Measurements from ENCODE around the gene ATP11A.
"Not testable (repeated sequence)": the region's sequence is repeated elsewhere in the genome, so short reads cannot be mapped to it uniquely, and the experiment has no call there.

Gene ATP11A

GRCh38 chr13:112668924-112669323 lies 20.9 kb upstream of the ATP11A start:
- H3K4me3 ChIP-seq (ENCODE audit: low read length), result no peak overlapping the region
- no peak for DNase-seq (ENCODE audit: low read depth, low spot score)

- H3K4me3 ChIP-seq (ENCODE audit: low read length), result no peak overlapping the region
- DNase-seq (ENCODE audit: low read depth, low spot score), result no peak
These were observed 19.8 kb upstream of the ATP11A start for GRCh38 chr13:112669881-112670499.

- no peak for DNase-seq (ENCODE audit: low read depth, low spot score)
- no peak overlapping the region for H3K4me3 ChIP-seq (ENCODE audit: low read length)
These were observed 19.0 kb upstream of the ATP11A start for GRCh38 chr13:112670864-112671263.

- H3K4me3 ChIP-seq (ENCODE audit: low read length), result no peak overlapping the region
- DNase-seq (ENCODE audit: low read depth, low spot score), result no peak
These were observed 18.5 kb upstream of the ATP11A start for GRCh38 chr13:112671359-112671758.

GRCh38 chr13:112672651-112673284 lies 17.1 kb upstream of the ATP11A start:
- no peak for DNase-seq (ENCODE audit: low read depth, low spot score)
- H3K4me3 ChIP-seq (ENCODE audit: low read length), result no peak overlapping the region

GRCh38 chr13:112674412-112675365 lies 15.1 kb upstream of the ATP11A start:
- no peak for DNase-seq (ENCODE audit: low read depth, low spot score)
- no peak overlapping the region for H3K4me3 ChIP-seq (ENCODE audit: low read length)

GRCh38 chr13:112675366-112675756 lies 14.5 kb upstream of the ATP11A start:
- DNase-seq (ENCODE audit: low read depth, low spot score), result no peak
- H3K4me3 ChIP-seq (ENCODE audit: low read length), result no peak overlapping the region

GRCh38 chr13:112677421-112677962 lies 12.3 kb upstream of the ATP11A start:
- H3K4me3 ChIP-seq (ENCODE audit: low read length); DNase-seq (ENCODE audit: low read depth, low spot score): not testable (repeated sequence)

- H3K4me3 ChIP-seq (ENCODE audit: low read length), result no peak overlapping the region
- DNase-seq (ENCODE audit: low read depth, low spot score), result no peak
These were observed 10.5 kb upstream of the ATP11A start for GRCh38 chr13:112679381-112679780.

GRCh38 chr13:112679932-112680677 lies 9.7 kb upstream of the ATP11A start:
- DNase-seq (ENCODE audit: low read depth, low spot score), result no peak
- no peak overlapping the region for H3K4me3 ChIP-seq (ENCODE audit: low read length)

GRCh38 chr13:112680741-112681360 lies 9.0 kb upstream of the ATP11A start:
- H3K4me3 ChIP-seq (ENCODE audit: low read length), result no peak overlapping the region
- no peak for DNase-seq (ENCODE audit: low read depth, low spot score)

GRCh38 chr13:112683581-112683980 lies 6.3 kb upstream of the ATP11A start:
- no peak overlapping the region for H3K4me3 ChIP-seq (ENCODE audit: low read length)
- no peak for DNase-seq (ENCODE audit: low read depth, low spot score)

- no peak for DNase-seq (ENCODE audit: low read depth, low spot score)
- H3K4me3 ChIP-seq (ENCODE audit: low read length), result no peak overlapping the region
These were observed 5.6 kb upstream of the ATP11A start for GRCh38 chr13:112684071-112684845.

GRCh38 chr13:112685189-112685805 lies 4.5 kb upstream of the ATP11A start:
- not testable (repeated sequence) for DNase-seq (ENCODE audit: low read depth, low spot score); H3K4me3 ChIP-seq (ENCODE audit: low read length)

GRCh38 chr13:112685896-112686295 lies 3.9 kb upstream of the ATP11A start:
- DNase-seq (ENCODE audit: low read depth, low spot score), result no peak
- no peak overlapping the region for H3K4me3 ChIP-seq (ENCODE audit: low read length)

GRCh38 chr13:112686364-112686763 lies 3.5 kb upstream of the ATP11A start:
- DNase-seq (ENCODE audit: low read depth, low spot score), result no peak
- H3K4me3 ChIP-seq (ENCODE audit: low read length), result no peak overlapping the region

- DNase-seq (ENCODE audit: low read depth, low spot score), result no peak
- no peak overlapping the region for H3K4me3 ChIP-seq (ENCODE audit: low read length)
These were observed 2.9 kb upstream of the ATP11A start for GRCh38 chr13:112686987-112687386.
